K562 (cell line): ENCODE measurements around the gene CMIP.

Source experiments
- ELF4 ChIP-seq: fragments of 450-650 bp; formaldehyde crosslinking; IDR thresholded peaks from 2 replicates; pipeline ENCODE4 v1.4.0; 2022; ENCODE audit warnings: missing genetic modification characterization
- HMG20A ChIP-seq: fragments of 450-650 bp; formaldehyde crosslinking; conservative IDR thresholded peaks from 2 replicates; pipeline ENCODE4 v1.4.0; 2020; ENCODE audit warnings: mild to moderate bottlenecking, mixed read lengths
- KAT2B ChIP-seq: IDR thresholded peaks from one replicate; pipeline ENCODE4 v1.6.1; 2012; ENCODE audit warnings: low read depth, mild to moderate bottlenecking, control low read depth, inconsistent platforms, low read length, moderate library complexity
- MXI1 ChIP-seq: IDR thresholded peaks from 2 replicates; pipeline ENCODE4 v1.6.1; 2011; ENCODE audit warnings: low read depth, mild to moderate bottlenecking, improper control_type of control experiment, low read length
- MYC ChIP-seq, 2 experiments: fragments of 250-450 bp in 1 of 2; sonication (Bioruptor Pico) in 1 of 2; IDR thresholded peaks; 2 replicates each; pipeline versions ENCODE4 v1.5.1 to v1.6.1; 2012 to 2021; ENCODE audit warnings: low read depth in 2 of 2, borderline replicate concordance in 1 of 2, improper control_type of control experiment in 1 of 2, low read length in 1 of 2, mild to moderate bottlenecking in 1 of 2, moderate library complexity in 1 of 2
- RBM17 ChIP-seq: fragments of 200-400 bp; formaldehyde crosslinking; IDR thresholded peaks from 2 replicates; pipeline ENCODE4 v1.6.1; 2017; ENCODE audit warnings: low read depth, mild to moderate bottlenecking, low read length, borderline replicate concordance
- TF ChIP-seq, protein P1 (sequence below): fragments of 450-650 bp; IDR thresholded peaks from 2 replicates; pipeline ENCODE4 v1.6.1; 2017; ENCODE audit warnings: mild to moderate bottlenecking, moderate library complexity

DNA sequence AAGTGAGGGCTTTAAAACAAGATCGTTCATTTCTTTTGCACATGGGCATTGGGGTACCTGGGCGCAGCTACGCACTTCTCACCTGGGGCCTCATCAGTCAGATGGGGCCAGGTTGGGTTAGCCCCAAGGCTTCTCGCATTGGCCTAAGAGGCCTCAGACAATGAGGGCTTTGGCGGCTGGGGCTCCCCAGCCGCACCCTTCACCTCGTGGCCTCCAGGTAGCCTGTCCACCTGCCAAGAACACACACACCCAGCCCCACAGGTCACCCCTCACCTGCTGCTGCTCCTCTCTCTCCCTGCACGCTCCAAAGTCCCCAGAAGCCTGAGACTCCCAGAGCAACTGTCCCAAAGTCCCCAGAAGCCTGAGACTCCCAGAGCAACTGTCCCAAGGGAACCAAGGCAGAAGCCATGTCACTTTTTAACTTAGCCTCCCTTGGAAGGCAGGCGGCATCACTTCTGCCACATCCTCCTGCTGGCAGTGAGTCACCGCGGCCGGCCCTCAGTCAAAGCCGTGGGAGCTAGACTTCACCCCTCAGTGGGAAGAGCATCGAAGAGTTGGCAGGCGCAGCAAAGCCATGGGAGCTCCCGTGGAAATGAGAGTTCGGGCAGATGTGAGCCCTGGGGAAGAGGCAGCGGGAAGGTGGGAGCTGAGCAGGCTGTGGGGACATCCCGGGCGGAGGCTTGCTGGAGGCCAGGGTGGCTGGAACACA, 255.6 kb downstream of the CMIP start:
- no peak for TF ChIP-seq ELF4 (CRISPR knock-in tag)
- TF ChIP-seq MYC (IDR thresholded peaks at IDR 0.05; ENCODE audit: low read depth, low read length) = no peak
- no peak for TF ChIP-seq MYC (CRISPR knock-in tag; IDR thresholded peaks at IDR 0.05; ENCODE audit: borderline replicate concordance, low read depth)
- TF ChIP-seq RBM17 = no peak
- TF ChIP-seq KAT2B = no peak
- no peak for TF ChIP-seq MXI1
- TF ChIP-seq, protein P1, sequence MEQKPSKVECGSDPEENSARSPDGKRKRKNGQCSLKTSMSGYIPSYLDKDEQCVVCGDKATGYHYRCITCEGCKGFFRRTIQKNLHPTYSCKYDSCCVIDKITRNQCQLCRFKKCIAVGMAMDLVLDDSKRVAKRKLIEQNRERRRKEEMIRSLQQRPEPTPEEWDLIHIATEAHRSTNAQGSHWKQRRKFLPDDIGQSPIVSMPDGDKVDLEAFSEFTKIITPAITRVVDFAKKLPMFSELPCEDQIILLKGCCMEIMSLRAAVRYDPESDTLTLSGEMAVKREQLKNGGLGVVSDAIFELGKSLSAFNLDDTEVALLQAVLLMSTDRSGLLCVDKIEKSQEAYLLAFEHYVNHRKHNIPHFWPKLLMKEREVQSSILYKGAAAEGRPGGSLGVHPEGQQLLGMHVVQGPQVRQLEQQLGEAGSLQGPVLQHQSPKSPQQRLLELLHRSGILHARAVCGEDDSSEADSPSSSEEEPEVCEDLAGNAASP = no peak
- no peak for TF ChIP-seq HMG20A (CRISPR knock-in tag)
